ENCODE results near the gene MPRIP. TPM values are rescaled to one million over a fixed set of nuclear protein-coding genes. Genes with fewer than 3 reads are reported as not detected.

MPRIP gene
- total RNA-seq, 2 donors from 2014 or later = 268 to 269 TPM

DNA sequence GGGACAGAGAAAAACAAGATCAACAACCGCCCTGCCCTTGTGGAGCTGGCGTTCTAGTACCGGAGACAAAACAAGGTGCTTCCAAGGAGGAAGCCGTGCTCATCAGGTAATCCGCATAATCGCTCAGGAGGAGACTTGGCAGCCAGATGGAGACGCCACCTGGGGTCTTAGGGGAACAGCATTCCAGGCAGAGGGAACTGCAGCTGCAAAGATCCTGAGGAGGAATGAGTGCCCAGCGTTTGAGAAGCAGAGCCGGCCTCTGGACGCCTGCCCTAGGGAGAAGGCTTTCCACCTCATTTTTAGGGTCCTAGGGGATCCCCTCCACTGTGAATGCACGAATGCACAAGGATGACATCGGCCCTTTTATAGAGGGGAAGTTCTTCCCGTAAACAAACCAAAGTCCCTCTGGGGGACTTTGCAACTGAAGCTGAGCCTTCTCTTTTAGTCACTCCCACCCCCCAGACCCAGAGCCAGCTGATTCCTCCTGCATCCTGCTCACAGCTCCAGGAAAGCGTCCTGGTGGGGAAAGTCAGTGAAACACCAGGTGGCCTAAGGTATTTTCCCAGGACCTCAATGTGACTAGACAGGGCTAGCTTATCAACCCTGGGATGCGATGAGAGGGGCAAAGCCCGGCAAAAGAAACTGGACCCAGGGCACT, 13.2 kb upstream of the MPRIP start:
- Mint-ChIP-seq H3K4me3 (no peak overlapping the region), H3K4me1 (peaks cover 4% of the 10 kb centered on the region), H3K27me3 (no peaks in the 10 kb centered on the region), H3K36me3 (ENCODE audit: low read depth) (no peaks in the 10 kb centered on the region), H3K27ac (no peak overlapping the region)
- H3K9me3 ChIP-seq (ENCODE audit: control insufficient read depth, low read length, poor library complexity, severe bottlenecking) = no peaks in the 10 kb centered on the region
- DNase-seq (no peak), ATAC-seq (no peak)

- no peaks in the 10 kb centered on the region for H3K36me3 Mint-ChIP-seq (ENCODE audit: low read depth)
- H3K9me3 ChIP-seq (ENCODE audit: control insufficient read depth, low read length, poor library complexity, severe bottlenecking) = no peaks in the 10 kb centered on the region
- H3K4me1 Mint-ChIP-seq = peaks cover 4% of the 10 kb centered on the region
- no peak overlapping the region for H3K4me3 Mint-ChIP-seq
- DNase-seq (no peak), ATAC-seq (no peak)
- no peaks in the 10 kb centered on the region for H3K27me3 Mint-ChIP-seq
- H3K27ac Mint-ChIP-seq = no peak overlapping the region
These were observed 12.3 kb upstream of the MPRIP start for GRCh38 chr17:17029938-17030337.

- peaks cover 6% of the 10 kb centered on the region for H3K4me1 Mint-ChIP-seq
- no peak for DNase-seq
- ATAC-seq = no peak
- no peak overlapping the region for H3K27ac Mint-ChIP-seq
- H3K36me3 Mint-ChIP-seq (ENCODE audit: low read depth) = no peaks in the 10 kb centered on the region
- H3K4me3 Mint-ChIP-seq = no peak overlapping the region
- H3K9me3 ChIP-seq (ENCODE audit: control insufficient read depth, low read length, poor library complexity, severe bottlenecking) = no peaks in the 10 kb centered on the region
- no peaks in the 10 kb centered on the region for H3K27me3 Mint-ChIP-seq
These were observed 11.6 kb upstream of the MPRIP start for GRCh38 chr17:17030515-17031211.

DNA sequence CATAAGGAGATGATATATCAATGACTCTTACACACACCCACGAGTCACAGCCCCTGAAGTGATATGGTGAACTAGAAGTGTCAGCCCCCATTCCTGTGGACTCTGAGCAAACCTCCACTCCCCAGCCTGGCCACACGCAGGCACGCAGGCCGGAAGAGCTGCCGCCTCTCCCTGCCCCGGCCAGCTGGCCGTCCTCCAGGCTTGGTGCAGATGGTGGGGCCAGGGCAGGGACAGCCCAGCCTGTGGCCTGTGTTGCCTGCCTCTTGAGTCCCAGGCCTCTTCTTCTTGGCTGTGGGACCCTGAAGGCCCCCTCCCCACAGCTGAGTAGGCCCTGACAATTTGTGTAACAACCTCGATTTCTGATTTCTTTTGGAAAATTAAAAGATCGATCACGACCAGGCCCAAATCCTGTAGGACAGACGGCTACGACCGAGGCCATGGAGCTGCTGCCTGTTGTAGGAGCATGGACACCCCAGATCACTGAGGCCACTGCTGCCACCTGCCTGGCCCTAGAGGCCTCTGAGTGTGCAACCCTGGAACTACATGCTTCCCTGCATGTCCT, 10.0 kb upstream of the MPRIP start:
- no peak overlapping the region for H3K4me3 Mint-ChIP-seq
- peaks cover 6% of the 10 kb centered on the region for H3K4me1 Mint-ChIP-seq
- H3K36me3 Mint-ChIP-seq (ENCODE audit: low read depth) = no peaks in the 10 kb centered on the region
- ATAC-seq = no peak
- H3K27ac Mint-ChIP-seq = no peak overlapping the region
- DNase-seq = no peak
- H3K27me3 Mint-ChIP-seq = no peaks in the 10 kb centered on the region
- H3K9me3 ChIP-seq (ENCODE audit: control insufficient read depth, low read length, poor library complexity, severe bottlenecking) = no peaks in the 10 kb centered on the region

GRCh38 chr17:17033466-17033865, 8.8 kb upstream of the MPRIP start:
- DNase-seq (no peak), ATAC-seq (no peak)
- H3K27me3 Mint-ChIP-seq = no peaks in the 10 kb centered on the region
- H3K27ac Mint-ChIP-seq = no peak overlapping the region
- H3K36me3 Mint-ChIP-seq (ENCODE audit: low read depth) = no peaks in the 10 kb centered on the region
- no peaks in the 10 kb centered on the region for H3K9me3 ChIP-seq (ENCODE audit: control insufficient read depth, low read length, poor library complexity, severe bottlenecking)
- H3K4me3 Mint-ChIP-seq = no peak overlapping the region
- peaks cover 6% of the 10 kb centered on the region for H3K4me1 Mint-ChIP-seq

- ATAC-seq (no peak), DNase-seq (no peak)
- no peaks in the 10 kb centered on the region for H3K36me3 Mint-ChIP-seq (ENCODE audit: low read depth)
- H3K27me3 Mint-ChIP-seq = no peaks in the 10 kb centered on the region
- H3K27ac Mint-ChIP-seq = no peak overlapping the region
- peaks cover 6% of the 10 kb centered on the region for H3K4me1 Mint-ChIP-seq
- H3K4me3 Mint-ChIP-seq = no peak overlapping the region
- no peaks in the 10 kb centered on the region for H3K9me3 ChIP-seq (ENCODE audit: control insufficient read depth, low read length, poor library complexity, severe bottlenecking)
These were observed 8.2 kb upstream of the MPRIP start for GRCh38 chr17:17034026-17034425.

DNA sequence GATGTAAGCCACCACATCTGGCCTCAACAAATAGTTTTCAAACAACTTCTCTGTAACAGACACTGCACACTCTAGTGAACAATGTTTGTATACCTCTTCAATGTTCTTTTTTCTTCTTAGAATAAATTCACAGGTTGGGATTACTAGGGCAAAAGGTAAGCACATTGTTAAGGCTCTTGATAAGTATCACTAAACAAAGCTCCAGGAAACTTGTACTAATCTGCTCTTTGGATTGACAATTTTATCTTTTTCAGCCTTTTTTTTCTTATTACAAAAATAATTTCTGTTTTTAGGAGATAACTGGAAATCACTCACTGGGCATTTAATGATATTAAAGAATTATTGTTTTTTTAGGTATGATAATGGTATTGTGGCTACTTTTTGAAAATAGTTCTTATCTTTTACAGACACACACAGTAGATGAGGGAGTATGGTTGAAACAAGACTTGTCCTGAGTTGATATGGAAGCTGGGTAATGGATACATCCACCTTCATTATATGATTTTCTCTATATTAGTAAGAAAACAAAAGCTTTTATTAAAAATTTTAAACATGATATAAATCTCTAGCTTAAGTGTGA, 7.7 kb upstream of the MPRIP start:
- DNase-seq (no peak), ATAC-seq (no peak)
- H3K27me3 Mint-ChIP-seq = no peaks in the 10 kb centered on the region
- H3K36me3 Mint-ChIP-seq (ENCODE audit: low read depth) = no peaks in the 10 kb centered on the region
- H3K4me3 Mint-ChIP-seq = no peak overlapping the region
- no peak overlapping the region for H3K27ac Mint-ChIP-seq
- peaks cover 8% of the 10 kb centered on the region for H3K4me1 Mint-ChIP-seq
- H3K9me3 ChIP-seq (ENCODE audit: control insufficient read depth, low read length, poor library complexity, severe bottlenecking) = no peaks in the 10 kb centered on the region

DNA sequence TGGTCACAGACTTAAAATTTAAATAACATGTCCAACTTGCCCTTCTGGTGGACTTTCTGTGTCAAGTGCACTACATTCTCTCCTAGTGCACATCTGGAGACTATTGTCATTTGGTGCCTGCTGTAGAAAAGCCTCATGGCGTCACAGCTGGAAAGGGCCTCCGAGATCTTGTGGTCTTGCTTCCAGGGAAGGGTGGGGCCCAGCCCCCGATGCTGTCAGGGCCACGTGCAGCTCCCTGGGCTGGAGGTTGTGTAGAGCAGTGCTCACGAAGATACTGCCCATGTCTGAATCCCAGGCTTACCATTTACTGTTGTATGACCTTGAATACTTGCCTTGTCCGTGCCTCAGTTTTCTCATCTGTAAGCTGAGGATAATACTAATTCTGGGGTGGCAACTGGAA, 6.8 kb upstream of the MPRIP start:
- Mint-ChIP-seq H3K27ac (no peak overlapping the region), H3K36me3 (ENCODE audit: low read depth) (no peaks in the 10 kb centered on the region), H3K4me1 (peaks cover 10% of the 10 kb centered on the region), H3K4me3 (no peak overlapping the region), H3K27me3 (no peaks in the 10 kb centered on the region)
- no peaks in the 10 kb centered on the region for H3K9me3 ChIP-seq (ENCODE audit: control insufficient read depth, low read length, poor library complexity, severe bottlenecking)
- no peak for ATAC-seq
- no peak for DNase-seq

DNA sequence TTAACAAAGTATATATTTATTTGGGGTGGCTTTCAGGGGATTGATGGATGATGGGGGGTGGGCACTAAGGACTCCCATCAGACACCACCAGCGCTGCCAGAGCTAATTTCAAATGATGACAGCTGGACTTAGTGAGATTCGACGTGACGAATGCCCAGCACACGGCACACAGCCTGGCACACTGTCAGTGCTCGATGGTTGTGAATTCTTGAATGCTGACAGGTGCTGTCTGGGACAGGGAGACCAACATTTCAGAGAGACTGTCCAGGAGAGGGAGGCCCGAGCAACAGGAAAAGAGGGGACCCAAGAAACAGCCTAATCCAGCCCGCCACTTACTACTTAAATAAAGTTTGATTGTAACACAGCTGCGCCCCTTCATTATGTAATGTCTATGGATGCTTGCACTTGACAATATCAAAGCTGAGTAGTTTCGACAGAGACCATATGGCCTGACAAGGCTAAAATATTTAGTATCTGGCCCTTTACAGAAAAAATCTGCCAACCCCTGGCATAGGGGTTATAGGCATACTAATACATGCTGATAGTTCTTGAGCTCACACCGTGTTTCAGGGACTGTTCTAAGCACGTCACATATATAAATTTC, 6.2 kb upstream of the MPRIP start:
- no peaks in the 10 kb centered on the region for H3K27me3 Mint-ChIP-seq
- no peaks in the 10 kb centered on the region for H3K9me3 ChIP-seq (ENCODE audit: control insufficient read depth, low read length, poor library complexity, severe bottlenecking)
- ATAC-seq (no peak), DNase-seq (no peak)
- H3K4me3 Mint-ChIP-seq = no peak overlapping the region
- no peaks in the 10 kb centered on the region for H3K36me3 Mint-ChIP-seq (ENCODE audit: low read depth)
- no peak overlapping the region for H3K27ac Mint-ChIP-seq
- peaks cover 10% of the 10 kb centered on the region for H3K4me1 Mint-ChIP-seq

DNA sequence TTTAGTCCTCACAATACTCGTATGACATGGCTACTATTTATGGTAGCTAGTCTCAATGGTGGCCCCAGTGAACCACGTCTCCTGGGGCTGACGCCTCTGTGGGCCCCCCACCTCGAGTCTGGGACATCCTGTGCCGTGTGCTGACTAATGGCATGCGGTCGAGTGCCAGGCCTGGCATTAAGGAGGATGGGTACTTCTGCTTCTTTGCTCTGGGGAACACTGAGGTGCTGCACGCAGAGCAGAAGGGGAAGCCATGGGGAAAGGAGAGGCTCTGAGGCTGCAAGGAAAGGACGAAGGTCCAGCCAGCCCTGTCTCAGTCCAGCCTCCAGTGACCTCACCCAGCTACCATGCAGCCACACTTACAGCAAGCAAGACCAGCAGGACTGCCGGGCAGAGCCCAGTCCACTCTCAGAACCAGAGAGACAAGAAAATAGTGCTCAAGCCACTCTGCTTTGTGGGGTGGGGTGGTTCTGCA, 5.7 kb upstream of the MPRIP start:
- Mint-ChIP-seq H3K36me3 (ENCODE audit: low read depth) (no peaks in the 10 kb centered on the region), H3K4me1 (peaks cover 14% of the 10 kb centered on the region)
- no peak for DNase-seq

DNA sequence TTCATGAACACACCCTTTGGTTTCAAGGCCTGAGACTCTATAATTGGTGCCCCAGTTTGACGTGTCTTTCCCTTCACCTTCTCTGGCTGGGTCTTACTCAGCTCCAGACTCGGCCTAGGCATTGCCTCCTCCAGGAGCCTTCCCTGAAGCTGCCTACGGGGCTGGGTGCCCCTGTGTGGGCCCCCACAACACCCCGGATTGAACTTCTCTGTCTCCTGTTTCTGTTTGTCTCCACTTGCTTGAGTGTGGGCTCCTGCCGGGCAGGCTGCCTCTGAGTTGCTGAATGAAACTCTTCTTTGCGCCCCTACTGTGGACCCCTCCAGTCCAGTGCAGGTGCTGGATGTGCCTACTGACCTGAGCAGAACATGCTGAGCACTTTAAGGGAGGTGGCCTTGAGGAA, 2.3 kb upstream of the MPRIP start:
- DNase-seq = no peak
- Mint-ChIP-seq H3K27ac (peak overlapping the region; percentile 80), H3K4me1 (peaks cover 29% of the 10 kb centered on the region), H3K27me3 (peaks cover 4% of the 10 kb centered on the region), H3K36me3 (ENCODE audit: low read depth) (no peaks in the 10 kb centered on the region), H3K4me3 (no peak overlapping the region)
- ATAC-seq = no peak
- no peaks in the 10 kb centered on the region for H3K9me3 ChIP-seq (ENCODE audit: control insufficient read depth, low read length, poor library complexity, severe bottlenecking)

More for the DNA sequence above, 5.7 kb upstream of the MPRIP start:
- no peaks in the 10 kb centered on the region for H3K9me3 ChIP-seq (ENCODE audit: control insufficient read depth, low read length, poor library complexity, severe bottlenecking)
- H3K4me3 Mint-ChIP-seq = no peak overlapping the region
- no peak overlapping the region for H3K27ac Mint-ChIP-seq
- ATAC-seq = peak; percentile 61
- H3K27me3 Mint-ChIP-seq = peaks cover 4% of the 10 kb centered on the region

DNA sequence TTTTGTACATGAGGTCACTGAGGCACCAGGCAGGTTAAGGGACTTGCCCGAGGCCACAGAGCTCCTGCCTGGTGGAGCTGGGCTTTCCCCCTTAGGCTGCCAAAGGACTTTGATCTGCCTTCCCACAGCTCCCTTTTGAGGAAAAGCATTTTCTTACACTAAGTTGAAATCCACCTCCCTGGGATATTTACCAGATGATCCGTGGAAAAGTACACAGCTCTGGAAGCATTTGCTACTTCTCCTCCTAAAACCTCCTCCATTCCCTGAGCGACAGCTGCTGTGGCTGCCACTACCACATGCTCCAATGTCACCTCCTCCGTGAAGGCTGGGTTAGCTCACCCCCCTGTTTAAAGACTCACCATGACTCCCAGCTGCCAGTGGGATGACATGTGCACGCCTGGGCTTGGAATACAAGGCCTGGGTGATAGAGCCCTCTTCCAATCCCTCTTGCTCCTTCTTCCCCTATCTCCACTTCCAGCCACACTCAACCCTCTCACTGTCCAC, 1.2 kb upstream of the MPRIP start:
- ATAC-seq (no peak), DNase-seq (no peak)
- peaks cover 33% of the 10 kb centered on the region for H3K4me1 Mint-ChIP-seq
- no peaks in the 10 kb centered on the region for H3K9me3 ChIP-seq (ENCODE audit: control insufficient read depth, low read length, poor library complexity, severe bottlenecking)
- H3K27ac Mint-ChIP-seq = peak overlapping the region; percentile 72
- H3K4me3 Mint-ChIP-seq = peak overlapping the region; percentile 81
- peaks cover 4% of the 10 kb centered on the region for H3K27me3 Mint-ChIP-seq
- no peaks in the 10 kb centered on the region for H3K36me3 Mint-ChIP-seq (ENCODE audit: low read depth)

Data from T-helper 17 cell (primary cell).